Measurements from ENCODE around the gene NEK10. TPM values are rescaled to one million over a fixed set of nuclear protein-coding genes. Genes with fewer than 3 reads are reported as not detected.

The NEK10 gene
- total RNA-seq, 1 experiment from 2014 or later: 1.2 TPM

DNA sequence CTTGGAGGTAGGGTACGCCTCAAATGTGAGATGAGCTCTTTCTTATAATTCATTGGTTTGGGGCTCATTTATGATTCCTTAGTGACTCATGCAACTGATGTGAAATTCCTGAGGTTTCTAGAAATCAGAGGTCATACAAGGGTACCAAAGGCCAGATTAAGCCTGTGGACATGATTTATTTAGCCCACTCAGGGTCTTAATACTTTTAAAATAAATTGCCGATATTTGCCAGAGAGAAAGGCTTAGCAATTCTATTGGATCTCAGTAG lies 289.0 kb downstream of the NEK10 start:
- ChIA-PET CTCF (no interaction called here), POLR2A (no interaction called here), RAD21 (ENCODE audit: low non-redundant PET in 1 of 2, low total read pairs in 2 of 2, uncharacterized antibody in 2 of 2, unreplicated experiment in 2 of 2) (no interaction called here)
- ATAC-seq (no peak), DNase-seq (ENCODE audit: low read depth, low spot score) (no peak)
- no peak overlapping the region for H3K9ac ChIP-seq (ENCODE audit: low read length)
- no peaks in the 10 kb centered on the region for H3K79me2 ChIP-seq (ENCODE audit: insufficient read depth, low read length)
- intact Hi-C loops (cut with micrococcal nuclease): no loop called here
- H3K9me2 ChIP-seq (ENCODE audit: insufficient read depth): no peaks in the 10 kb centered on the region
- no peak overlapping the region for H3K4me3 ChIP-seq (replicated peaks in 1 of 2; ENCODE audit: low read depth in 1 of 2, low read length in 2 of 2)
- H4K20me1 ChIP-seq (ENCODE audit: insufficient read depth): no peaks in the 10 kb centered on the region
- TF ChIP-seq EZH2 (IDR thresholded peaks at IDR 0.05) (no peak), SRF (IDR thresholded peaks at IDR 0.05; ENCODE audit: low read depth) (no peak), ZFX (IDR thresholded peaks at IDR 0.05) (no peak), CBX3 (IDR thresholded peaks at IDR 0.05; ENCODE audit: low read depth) (no peak), FOSL1 (IDR thresholded peaks at IDR 0.05; ENCODE audit: low read depth) (no peak)
- TF ChIP-seq, protein P1, sequence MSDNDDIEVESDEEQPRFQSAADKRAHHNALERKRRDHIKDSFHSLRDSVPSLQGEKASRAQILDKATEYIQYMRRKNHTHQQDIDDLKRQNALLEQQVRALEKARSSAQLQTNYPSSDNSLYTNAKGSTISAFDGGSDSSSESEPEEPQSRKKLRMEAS (IDR thresholded peaks at IDR 0.05): no peak
- TF ChIP-seq, protein P2, sequence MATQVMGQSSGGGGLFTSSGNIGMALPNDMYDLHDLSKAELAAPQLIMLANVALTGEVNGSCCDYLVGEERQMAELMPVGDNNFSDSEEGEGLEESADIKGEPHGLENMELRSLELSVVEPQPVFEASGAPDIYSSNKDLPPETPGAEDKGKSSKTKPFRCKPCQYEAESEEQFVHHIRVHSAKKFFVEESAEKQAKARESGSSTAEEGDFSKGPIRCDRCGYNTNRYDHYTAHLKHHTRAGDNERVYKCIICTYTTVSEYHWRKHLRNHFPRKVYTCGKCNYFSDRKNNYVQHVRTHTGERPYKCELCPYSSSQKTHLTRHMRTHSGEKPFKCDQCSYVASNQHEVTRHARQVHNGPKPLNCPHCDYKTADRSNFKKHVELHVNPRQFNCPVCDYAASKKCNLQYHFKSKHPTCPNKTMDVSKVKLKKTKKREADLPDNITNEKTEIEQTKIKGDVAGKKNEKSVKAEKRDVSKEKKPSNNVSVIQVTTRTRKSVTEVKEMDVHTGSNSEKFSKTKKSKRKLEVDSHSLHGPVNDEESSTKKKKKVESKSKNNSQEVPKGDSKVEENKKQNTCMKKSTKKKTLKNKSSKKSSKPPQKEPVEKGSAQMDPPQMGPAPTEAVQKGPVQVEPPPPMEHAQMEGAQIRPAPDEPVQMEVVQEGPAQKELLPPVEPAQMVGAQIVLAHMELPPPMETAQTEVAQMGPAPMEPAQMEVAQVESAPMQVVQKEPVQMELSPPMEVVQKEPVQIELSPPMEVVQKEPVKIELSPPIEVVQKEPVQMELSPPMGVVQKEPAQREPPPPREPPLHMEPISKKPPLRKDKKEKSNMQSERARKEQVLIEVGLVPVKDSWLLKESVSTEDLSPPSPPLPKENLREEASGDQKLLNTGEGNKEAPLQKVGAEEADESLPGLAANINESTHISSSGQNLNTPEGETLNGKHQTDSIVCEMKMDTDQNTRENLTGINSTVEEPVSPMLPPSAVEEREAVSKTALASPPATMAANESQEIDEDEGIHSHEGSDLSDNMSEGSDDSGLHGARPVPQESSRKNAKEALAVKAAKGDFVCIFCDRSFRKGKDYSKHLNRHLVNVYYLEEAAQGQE (IDR thresholded peaks at IDR 0.05; ENCODE audit: low read depth): no peak
- TF ChIP-seq, protein P3, sequence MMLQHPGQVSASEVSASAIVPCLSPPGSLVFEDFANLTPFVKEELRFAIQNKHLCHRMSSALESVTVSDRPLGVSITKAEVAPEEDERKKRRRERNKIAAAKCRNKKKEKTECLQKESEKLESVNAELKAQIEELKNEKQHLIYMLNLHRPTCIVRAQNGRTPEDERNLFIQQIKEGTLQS (IDR thresholded peaks at IDR 0.05): no peak
- no peaks in the 10 kb centered on the region for H3K4me1 ChIP-seq (ENCODE audit: control insufficient read depth in 1 of 2, insufficient read depth in 2 of 2, low read length in 2 of 2)
- H3K27me3 ChIP-seq (ENCODE audit: insufficient read depth, low read length): no peaks in the 10 kb centered on the region
- BruUV-seq (replicated peaks): no TSS peak
- H3K4me2 ChIP-seq (ENCODE audit: low read length): no peak overlapping the region
- H2AFZ ChIP-seq (ENCODE audit: low read depth, low read length, poor library complexity, severe bottlenecking): no peak overlapping the region
- H3K27ac ChIP-seq (ENCODE audit: low read depth, low read length): no peak overlapping the region
- H3K9me3 ChIP-seq (ENCODE audit: control insufficient read depth in 1 of 2, insufficient read depth in 1 of 2, low read depth in 1 of 2, low read length in 2 of 2): no peaks in the 10 kb centered on the region
- H3K36me3 ChIP-seq (ENCODE audit: control insufficient read depth in 1 of 2, insufficient read depth in 2 of 2, low read length in 2 of 2): no peaks in the 10 kb centered on the region
